DOHH2 (cell line): Measurements from ENCODE around the gene METTL15.

Source experiments
- H3F3A ChIP-seq: fragments of 200-600 bp; sonication (generic), shearing (Covaris generic); 2 replicates; pipeline ENCODE4 v1.6.0; 2016; ENCODE audit warnings: antibody characterized with exemption, mild to moderate bottlenecking; ENCODE audit not compliant: control insufficient read depth, insufficient read depth
- H3K27ac ChIP-seq: fragments of 200-600 bp; sonication (generic); 2 replicates; pipeline ENCODE4 v1.5.1; 2014; ENCODE audit warnings: low read depth, mild to moderate bottlenecking, low read length, moderate library complexity
- H3K27me3 ChIP-seq: fragments of 200-600 bp; sonication (generic); 2 replicates; pipeline ENCODE4 v1.6.1; 2014; ENCODE audit warnings: mild to moderate bottlenecking, low read length, mixed read lengths; ENCODE audit not compliant: control insufficient read depth
- H3K36me3 ChIP-seq: fragments of 200-600 bp; sonication (generic); 2 replicates; pipeline ENCODE4 v1.6.1; 2014; ENCODE audit warnings: mild to moderate bottlenecking, low read length, moderate library complexity, mixed read lengths; ENCODE audit not compliant: control insufficient read depth
- H3K4me1 ChIP-seq: fragments of 200-600 bp; sonication (generic); 2 replicates; pipeline ENCODE4 v1.6.1; 2014; ENCODE audit warnings: mild to moderate bottlenecking, low read length, mixed read lengths; ENCODE audit not compliant: control insufficient read depth
- H3K4me2 ChIP-seq: fragments of 200-600 bp; sonication (generic); 2 replicates; pipeline ENCODE4 v1.6.0; 2014; ENCODE audit warnings: mild to moderate bottlenecking, low read length, moderate library complexity
- H3K4me3 ChIP-seq: fragments of 200-600 bp; sonication (generic); 2 replicates; pipeline ENCODE4 v1.5.1; 2014; ENCODE audit warnings: mild to moderate bottlenecking, low read length, mixed read lengths
- H3K79me2 ChIP-seq: fragments of 200-600 bp; sonication (generic); 2 replicates; pipeline ENCODE4 v1.6.1; 2014; ENCODE audit warnings: mild to moderate bottlenecking, low read length, mixed read lengths; ENCODE audit not compliant: control insufficient read depth
- H3K9me2 ChIP-seq: fragments of 200-600 bp; sonication (generic); replicated peaks from 2 replicates; pipeline ENCODE4 v1.6.1; 2014; ENCODE audit warnings: mild to moderate bottlenecking, low read length, mixed read lengths; ENCODE audit not compliant: control insufficient read depth
- H3K9me3 ChIP-seq: fragments of 200-600 bp; sonication (generic); 2 replicates; pipeline ENCODE4 v1.6.1; 2014; ENCODE audit warnings: antibody characterized with exemption, low read length, mixed read lengths; ENCODE audit not compliant: control insufficient read depth, insufficient read depth
- H4K20me1 ChIP-seq: fragments of 200-600 bp; sonication (generic); 2 replicates; pipeline ENCODE4 v1.6.0; 2014; ENCODE audit warnings: low read depth, mild to moderate bottlenecking, antibody characterized with exemption, low read length, moderate library complexity; ENCODE audit not compliant: control insufficient read depth, insufficient read depth
- EZH2phosphoT487 ChIP-seq: fragments of 200-600 bp; sonication (generic); IDR thresholded peaks from 2 replicates; pipeline ENCODE4 v1.6.1; 2017; ENCODE audit warnings: borderline replicate concordance, mild to moderate bottlenecking, antibody characterized with exemption, low read length, moderate library complexity, mixed read lengths
- TF ChIP-seq, protein P1 (sequence below): fragments of 200-600 bp; sonication (generic); IDR thresholded peaks from one replicate; pipeline ENCODE4 v1.5.1; 2014; ENCODE audit warnings: antibody characterized with exemption, mild to moderate bottlenecking, low read depth, low read length; ENCODE audit not compliant: poor library complexity, severe bottlenecking

Gene METTL15

DNA sequence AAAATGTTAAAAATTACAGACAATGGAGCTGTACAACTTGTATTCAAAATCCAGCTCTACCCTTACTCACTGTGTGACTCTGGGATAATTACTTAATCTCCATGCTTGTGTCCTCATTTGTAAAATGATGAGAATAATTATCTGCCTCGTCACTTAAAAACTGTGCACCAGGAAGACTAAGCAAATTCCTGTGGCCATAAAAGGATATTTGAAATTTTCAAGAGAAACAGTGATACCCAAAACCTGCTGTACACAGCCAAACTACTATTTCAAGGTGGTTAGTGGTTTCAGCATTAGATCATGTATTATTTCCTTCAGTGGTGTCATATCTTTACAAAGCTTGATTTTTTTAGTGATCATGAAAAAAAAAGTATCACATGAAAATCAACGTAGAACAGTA, 136.9 kb downstream of the METTL15 start:
- H3K27ac ChIP-seq, result no peak overlapping the region
- no peaks in the 10 kb centered on the region for H3K4me1 ChIP-seq
- no peaks in the 10 kb centered on the region for H3K9me3 ChIP-seq
- no peaks in the 10 kb centered on the region for H4K20me1 ChIP-seq
- H3K4me3 ChIP-seq, result no peak overlapping the region
- no peak overlapping the region for H3K4me2 ChIP-seq
- no peaks in the 10 kb centered on the region for H3K9me2 ChIP-seq
- no peaks in the 10 kb centered on the region for H3F3A ChIP-seq
- TF ChIP-seq EZH2phosphoT487, result no peak
- TF ChIP-seq, protein P1, sequence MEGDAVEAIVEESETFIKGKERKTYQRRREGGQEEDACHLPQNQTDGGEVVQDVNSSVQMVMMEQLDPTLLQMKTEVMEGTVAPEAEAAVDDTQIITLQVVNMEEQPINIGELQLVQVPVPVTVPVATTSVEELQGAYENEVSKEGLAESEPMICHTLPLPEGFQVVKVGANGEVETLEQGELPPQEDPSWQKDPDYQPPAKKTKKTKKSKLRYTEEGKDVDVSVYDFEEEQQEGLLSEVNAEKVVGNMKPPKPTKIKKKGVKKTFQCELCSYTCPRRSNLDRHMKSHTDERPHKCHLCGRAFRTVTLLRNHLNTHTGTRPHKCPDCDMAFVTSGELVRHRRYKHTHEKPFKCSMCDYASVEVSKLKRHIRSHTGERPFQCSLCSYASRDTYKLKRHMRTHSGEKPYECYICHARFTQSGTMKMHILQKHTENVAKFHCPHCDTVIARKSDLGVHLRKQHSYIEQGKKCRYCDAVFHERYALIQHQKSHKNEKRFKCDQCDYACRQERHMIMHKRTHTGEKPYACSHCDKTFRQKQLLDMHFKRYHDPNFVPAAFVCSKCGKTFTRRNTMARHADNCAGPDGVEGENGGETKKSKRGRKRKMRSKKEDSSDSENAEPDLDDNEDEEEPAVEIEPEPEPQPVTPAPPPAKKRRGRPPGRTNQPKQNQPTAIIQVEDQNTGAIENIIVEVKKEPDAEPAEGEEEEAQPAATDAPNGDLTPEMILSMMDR, result no peak
- H3K36me3 ChIP-seq, result no peaks in the 10 kb centered on the region
- H3K79me2 ChIP-seq, result no peaks in the 10 kb centered on the region
- no peaks in the 10 kb centered on the region for H3K27me3 ChIP-seq

DNA sequence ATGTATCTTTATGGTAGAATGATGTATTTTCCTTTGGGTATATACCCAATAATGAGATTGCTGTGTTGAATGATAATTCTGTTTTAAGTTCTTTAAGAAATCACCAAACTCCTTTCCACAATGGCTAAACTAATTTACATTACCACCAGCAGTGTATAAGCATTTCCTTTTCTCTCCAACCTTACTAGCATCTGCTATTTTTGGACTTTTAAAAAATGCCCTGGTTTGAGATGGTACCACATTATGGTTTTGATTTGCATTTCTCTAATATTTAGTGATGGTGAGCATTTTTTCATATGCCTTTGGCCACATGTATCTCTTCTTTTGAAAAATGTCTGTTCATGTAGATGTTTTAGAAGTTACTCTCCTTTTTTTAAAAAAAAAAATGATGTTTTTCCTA, 142.0 kb downstream of the METTL15 start:
- no peak overlapping the region for H3K27ac ChIP-seq
- no peaks in the 10 kb centered on the region for H4K20me1 ChIP-seq
- no peaks in the 10 kb centered on the region for H3F3A ChIP-seq
- no peaks in the 10 kb centered on the region for H3K27me3 ChIP-seq
- no peaks in the 10 kb centered on the region for H3K4me1 ChIP-seq
- no peak overlapping the region for H3K4me2 ChIP-seq
- H3K36me3 ChIP-seq, result no peaks in the 10 kb centered on the region
- no peaks in the 10 kb centered on the region for H3K79me2 ChIP-seq
- H3K9me3 ChIP-seq, result no peaks in the 10 kb centered on the region
- H3K4me3 ChIP-seq, result no peak overlapping the region
- TF ChIP-seq, protein P1, result no peak
- no peak for TF ChIP-seq EZH2phosphoT487
- no peaks in the 10 kb centered on the region for H3K9me2 ChIP-seq

DNA sequence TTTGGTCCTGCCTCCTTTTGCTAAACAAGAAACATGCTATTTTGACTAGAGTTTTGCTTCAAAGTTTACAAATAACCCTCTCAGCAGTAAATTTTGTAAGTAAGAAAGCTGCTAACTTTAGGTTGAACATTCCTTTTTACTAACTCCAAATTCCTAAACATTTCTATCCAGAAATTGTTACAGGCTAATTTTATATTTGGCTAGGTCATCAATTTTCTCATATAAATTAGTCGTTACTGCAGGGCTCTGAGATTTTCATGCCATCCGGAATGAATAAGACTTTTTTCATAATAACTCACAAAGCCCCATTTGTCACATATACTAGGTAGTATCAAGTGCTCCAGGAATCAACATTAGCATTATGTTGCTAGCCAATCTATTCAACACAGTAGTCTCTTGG, 143.1 kb downstream of the METTL15 start:
- H3K9me2 ChIP-seq, result no peaks in the 10 kb centered on the region
- H3K4me1 ChIP-seq, result no peaks in the 10 kb centered on the region
- no peaks in the 10 kb centered on the region for H3K79me2 ChIP-seq
- H3K9me3 ChIP-seq, result no peaks in the 10 kb centered on the region
- H3K27me3 ChIP-seq, result no peaks in the 10 kb centered on the region
- H3K27ac ChIP-seq, result no peak overlapping the region
- H3F3A ChIP-seq, result no peaks in the 10 kb centered on the region
- H4K20me1 ChIP-seq, result no peaks in the 10 kb centered on the region
- TF ChIP-seq EZH2phosphoT487, result no peak
- TF ChIP-seq, protein P1, result no peak
- H3K4me2 ChIP-seq, result no peak overlapping the region
- no peak overlapping the region for H3K4me3 ChIP-seq
- H3K36me3 ChIP-seq, result no peaks in the 10 kb centered on the region

DNA sequence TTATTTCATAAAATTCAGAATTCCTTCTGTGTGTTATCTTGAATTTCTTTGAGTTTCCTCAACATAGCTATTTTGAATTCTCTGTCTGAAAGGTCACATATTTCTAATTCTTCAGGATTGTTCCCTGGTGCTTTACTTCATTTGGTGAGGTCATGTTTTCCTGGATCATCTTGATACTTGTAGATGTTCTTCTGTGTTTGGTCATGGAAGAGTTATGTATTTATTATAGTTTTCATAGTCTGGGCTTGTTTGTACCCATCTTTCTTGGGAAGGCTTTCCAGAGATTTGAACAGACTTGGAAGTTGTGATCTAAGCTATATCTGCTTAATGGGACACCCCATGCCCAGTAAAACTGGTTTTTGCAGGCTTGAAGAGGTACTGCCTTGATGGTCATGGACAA, 149.6 kb downstream of the METTL15 start:
- H3F3A ChIP-seq, result no peaks in the 10 kb centered on the region
- H4K20me1 ChIP-seq, result no peaks in the 10 kb centered on the region
- no peaks in the 10 kb centered on the region for H3K27me3 ChIP-seq
- H3K9me3 ChIP-seq, result no peaks in the 10 kb centered on the region
- H3K36me3 ChIP-seq, result 0 out of 2 replicates have a peak, but pooled peaks cover 2% of the 10 kb centered on the region
- H3K27ac ChIP-seq, result no peak overlapping the region
- H3K79me2 ChIP-seq, result no peaks in the 10 kb centered on the region
- H3K9me2 ChIP-seq, result no peaks in the 10 kb centered on the region
- no peak overlapping the region for H3K4me3 ChIP-seq
- no peak for TF ChIP-seq EZH2phosphoT487
- TF ChIP-seq, protein P1, result no peak
- H3K4me1 ChIP-seq, result no peaks in the 10 kb centered on the region
- no peak overlapping the region for H3K4me2 ChIP-seq
